HepG2 (cell line): Measurements from ENCODE around the gene ANLN. TPM values are rescaled to one million over a fixed set of nuclear protein-coding genes. Genes with fewer than 3 reads are reported as not detected.

Source experiments
- AGO2 ChIP-seq: fragments of 200-400 bp; formaldehyde crosslinking; optimal IDR thresholded peaks from 2 replicates; pipeline ENCODE3; 2017; ENCODE audit warnings: mild to moderate bottlenecking, low read depth, low read length, moderate library complexity
- HNRNPLL ChIP-seq: fragments of 200-400 bp; formaldehyde crosslinking; IDR thresholded peaks from 2 replicates; pipeline ENCODE4 v1.6.1; 2017; ENCODE audit warnings: mild to moderate bottlenecking, low read depth, low read length; ENCODE audit not compliant: poor library complexity, severe bottlenecking
- KLF16 ChIP-seq, 2 experiments: sonication (generic) in 1 of 2; formaldehyde crosslinking in 1 of 2; IDR thresholded peaks; 2 replicates each; pipeline versions ENCODE4 v1.6.1 to v1.8.0; 2016 to 2023; ENCODE audit warnings: missing genetic modification reagents in 2 of 2, missing compliant biosample characterization in 1 of 2
- RFX3 ChIP-seq: IDR thresholded peaks from 2 replicates; pipeline ENCODE4 v1.6.1; 2016; ENCODE audit warnings: missing biosample characterization, missing genetic modification reagents
- TEAD2 ChIP-seq: sonication (generic); formaldehyde crosslinking; IDR thresholded peaks from 2 replicates; pipeline ENCODE4 v1.9.0; 2021; ENCODE audit warnings: missing genetic modification reagents
- ZBTB21 ChIP-seq: sonication (generic); formaldehyde crosslinking; IDR thresholded peaks from 2 replicates; pipeline ENCODE4 v1.4.0; 2020; ENCODE audit warnings: missing genetic modification reagents
- ZFP36L1 ChIP-seq: sonication (generic); formaldehyde crosslinking; IDR thresholded peaks from 2 replicates; pipeline ENCODE4 v1.8.0; 2022; ENCODE audit warnings: mild to moderate bottlenecking, missing genetic modification reagents, moderate library complexity
- ZNF251 ChIP-seq: sonication (generic); formaldehyde crosslinking; IDR thresholded peaks from 2 replicates; pipeline ENCODE4 v1.9.0; 2021; ENCODE audit warnings: mild to moderate bottlenecking, missing genetic modification reagents
- ZNF253 ChIP-seq: sonication (generic); formaldehyde crosslinking; IDR thresholded peaks from 2 replicates; pipeline ENCODE4 v1.8.0; 2022; ENCODE audit warnings: mild to moderate bottlenecking, missing genetic modification reagents, borderline replicate concordance
- ZNF326 ChIP-seq: sonication (generic); formaldehyde crosslinking; IDR thresholded peaks from 2 replicates; pipeline ENCODE4 v1.4.0; 2020; ENCODE audit warnings: missing genetic modification reagents, borderline replicate concordance
- ZNF724P ChIP-seq: sonication (generic); formaldehyde crosslinking; IDR thresholded peaks from 2 replicates; pipeline ENCODE4 v1.8.0; 2022; ENCODE audit warnings: missing genetic modification reagents, borderline replicate concordance
- polyA plus RNA-seq, 8 experiments: library from polyadenylated mRNA; depleted of rRNA in 3 of 8; stranded (reverse) in 7 of 8; unstranded in 1 of 8; fragments of >200 nt; fragmentation: Illumina TruSeq in 4 of 8; extraction: Trizol in 4 of 8; gene quantifications; 2 replicates each; pipeline versions ENCODE4 v1.2.1 to v1.2.3, GENCODE V29; 2011 to 2016; ENCODE audit warnings: low read depth in 4 of 8, missing spikeins in 1 of 8, mixed read lengths in 1 of 8; ENCODE audit not compliant: insufficient read depth in 1 of 8
- total RNA-seq, 5 experiments: library from RNA; depleted of rRNA; stranded (reverse); fragments of >200 nt; fragmentation: Illumina TruSeq; extraction: Trizol; gene quantifications; 2 replicates each; pipeline ENCODE4 v1.2.3, GENCODE V29; 2016; ENCODE audit warnings: low read depth in 1 of 5
- TF ChIP-seq, protein P1 (sequence below): sonication (generic); formaldehyde crosslinking; IDR thresholded peaks from 2 replicates; pipeline ENCODE4 v1.9.0; 2021; ENCODE audit warnings: mild to moderate bottlenecking, missing genetic modification reagents
- TF ChIP-seq, protein P2 (sequence below): sonication (generic); formaldehyde crosslinking; IDR thresholded peaks from 2 replicates; pipeline ENCODE4 v1.5.0; 2020; ENCODE audit warnings: missing genetic modification reagents
- TF ChIP-seq, protein P3 (sequence below): sonication (generic); formaldehyde crosslinking; IDR thresholded peaks from 2 replicates; pipeline ENCODE4 v1.9.0; 2021; ENCODE audit warnings: missing genetic modification reagents, borderline replicate concordance
- TF ChIP-seq, protein P4 (sequence below): IDR thresholded peaks from 2 replicates; pipeline ENCODE4 v1.6.1; 2016; ENCODE audit warnings: missing compliant biosample characterization, missing genetic modification reagents, borderline replicate concordance

The ANLN gene
- total and polyA plus RNA-seq, 2 of the 13 experiments (the other 11 are each of a cell fraction or from before 2014, with no cell fraction given): 20.0 to 72.0 TPM

DNA sequence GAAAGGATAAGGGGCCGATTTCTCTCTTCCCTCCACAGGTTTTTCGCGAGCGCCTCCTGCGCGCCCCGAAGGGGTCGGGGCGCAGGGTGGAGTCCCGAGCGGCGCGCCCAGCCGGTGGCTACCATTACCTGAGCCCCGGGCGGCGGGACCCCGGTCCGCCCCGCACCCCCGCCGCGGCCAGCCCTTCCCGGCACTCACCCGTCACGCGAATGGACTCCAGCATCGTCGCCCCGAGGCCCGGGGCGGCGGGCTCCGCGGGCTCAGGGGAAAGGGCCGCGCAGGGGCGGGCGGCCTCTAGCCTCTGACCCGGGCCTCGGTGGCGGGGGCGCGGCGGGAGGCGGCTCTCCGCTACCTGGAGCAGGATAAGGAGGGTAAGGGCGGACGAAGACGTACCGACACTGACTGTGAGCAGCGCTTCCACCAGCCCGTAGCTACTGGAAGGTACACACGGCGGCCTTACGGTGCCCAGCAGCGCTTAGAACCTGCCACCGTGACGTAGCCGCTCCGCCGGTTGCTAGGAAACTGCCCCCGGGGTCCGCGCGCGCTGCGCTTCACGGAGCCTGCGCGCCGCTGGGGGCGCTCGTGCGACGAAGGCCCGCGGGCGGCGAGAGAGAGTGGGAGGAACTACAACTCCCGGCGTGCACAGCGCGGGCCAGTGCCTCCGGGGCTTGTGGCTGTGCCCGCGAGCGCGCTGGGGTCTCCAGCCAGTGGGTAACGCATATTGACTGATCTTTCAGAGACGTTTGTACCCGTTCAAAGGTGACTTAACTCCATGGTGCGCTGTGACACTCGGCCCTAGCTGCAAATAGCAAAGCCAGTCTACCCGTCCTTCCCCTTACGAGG lies 22.7 kb upstream of the ANLN start (continued):
- TF ChIP-seq, protein P1, sequence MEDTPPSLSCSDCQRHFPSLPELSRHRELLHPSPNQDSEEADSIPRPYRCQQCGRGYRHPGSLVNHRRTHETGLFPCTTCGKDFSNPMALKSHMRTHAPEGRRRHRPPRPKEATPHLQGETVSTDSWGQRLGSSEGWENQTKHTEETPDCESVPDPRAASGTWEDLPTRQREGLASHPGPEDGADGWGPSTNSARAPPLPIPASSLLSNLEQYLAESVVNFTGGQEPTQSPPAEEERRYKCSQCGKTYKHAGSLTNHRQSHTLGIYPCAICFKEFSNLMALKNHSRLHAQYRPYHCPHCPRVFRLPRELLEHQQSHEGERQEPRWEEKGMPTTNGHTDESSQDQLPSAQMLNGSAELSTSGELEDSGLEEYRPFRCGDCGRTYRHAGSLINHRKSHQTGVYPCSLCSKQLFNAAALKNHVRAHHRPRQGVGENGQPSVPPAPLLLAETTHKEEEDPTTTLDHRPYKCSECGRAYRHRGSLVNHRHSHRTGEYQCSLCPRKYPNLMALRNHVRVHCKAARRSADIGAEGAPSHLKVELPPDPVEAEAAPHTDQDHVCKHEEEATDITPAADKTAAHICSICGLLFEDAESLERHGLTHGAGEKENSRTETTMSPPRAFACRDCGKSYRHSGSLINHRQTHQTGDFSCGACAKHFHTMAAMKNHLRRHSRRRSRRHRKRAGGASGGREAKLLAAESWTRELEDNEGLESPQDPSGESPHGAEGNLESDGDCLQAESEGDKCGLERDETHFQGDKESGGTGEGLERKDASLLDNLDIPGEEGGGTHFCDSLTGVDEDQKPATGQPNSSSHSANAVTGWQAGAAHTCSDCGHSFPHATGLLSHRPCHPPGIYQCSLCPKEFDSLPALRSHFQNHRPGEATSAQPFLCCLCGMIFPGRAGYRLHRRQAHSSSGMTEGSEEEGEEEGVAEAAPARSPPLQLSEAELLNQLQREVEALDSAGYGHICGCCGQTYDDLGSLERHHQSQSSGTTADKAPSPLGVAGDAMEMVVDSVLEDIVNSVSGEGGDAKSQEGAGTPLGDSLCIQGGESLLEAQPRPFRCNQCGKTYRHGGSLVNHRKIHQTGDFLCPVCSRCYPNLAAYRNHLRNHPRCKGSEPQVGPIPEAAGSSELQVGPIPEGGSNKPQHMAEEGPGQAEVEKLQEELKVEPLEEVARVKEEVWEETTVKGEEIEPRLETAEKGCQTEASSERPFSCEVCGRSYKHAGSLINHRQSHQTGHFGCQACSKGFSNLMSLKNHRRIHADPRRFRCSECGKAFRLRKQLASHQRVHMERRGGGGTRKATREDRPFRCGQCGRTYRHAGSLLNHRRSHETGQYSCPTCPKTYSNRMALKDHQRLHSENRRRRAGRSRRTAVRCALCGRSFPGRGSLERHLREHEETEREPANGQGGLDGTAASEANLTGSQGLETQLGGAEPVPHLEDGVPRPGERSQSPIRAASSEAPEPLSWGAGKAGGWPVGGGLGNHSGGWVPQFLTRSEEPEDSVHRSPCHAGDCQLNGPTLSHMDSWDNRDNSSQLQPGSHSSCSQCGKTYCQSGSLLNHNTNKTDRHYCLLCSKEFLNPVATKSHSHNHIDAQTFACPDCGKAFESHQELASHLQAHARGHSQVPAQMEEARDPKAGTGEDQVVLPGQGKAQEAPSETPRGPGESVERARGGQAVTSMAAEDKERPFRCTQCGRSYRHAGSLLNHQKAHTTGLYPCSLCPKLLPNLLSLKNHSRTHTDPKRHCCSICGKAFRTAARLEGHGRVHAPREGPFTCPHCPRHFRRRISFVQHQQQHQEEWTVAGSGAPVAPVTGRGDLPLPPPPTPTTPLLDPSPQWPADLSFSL (CRISPR knock-in tag): no peak
- TF ChIP-seq ZNF724P (CRISPR knock-in tag) (no peak), KLF16 (CRISPR knock-in tag; IDR thresholded peaks at IDR 0.05) (no peak), HNRNPLL (peak; percentile 98), RFX3 (CRISPR knock-in tag) (peak; percentile 78), ZNF251 (CRISPR knock-in tag) (no peak), ZNF326 (CRISPR knock-in tag) (no peak), AGO2 (peak; percentile 49), ZNF253 (CRISPR knock-in tag) (no peak), TEAD2 (CRISPR knock-in tag) (no peak), ZBTB21 (no peak), ZFP36L1 (no peak)
- TF ChIP-seq, protein P2, sequence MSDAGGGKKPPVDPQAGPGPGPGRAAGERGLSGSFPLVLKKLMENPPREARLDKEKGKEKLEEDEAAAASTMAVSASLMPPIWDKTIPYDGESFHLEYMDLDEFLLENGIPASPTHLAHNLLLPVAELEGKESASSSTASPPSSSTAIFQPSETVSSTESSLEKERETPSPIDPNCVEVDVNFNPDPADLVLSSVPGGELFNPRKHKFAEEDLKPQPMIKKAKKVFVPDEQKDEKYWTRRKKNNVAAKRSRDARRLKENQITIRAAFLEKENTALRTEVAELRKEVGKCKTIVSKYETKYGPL (CRISPR knock-in tag): no peak
- TF ChIP-seq, protein P3, sequence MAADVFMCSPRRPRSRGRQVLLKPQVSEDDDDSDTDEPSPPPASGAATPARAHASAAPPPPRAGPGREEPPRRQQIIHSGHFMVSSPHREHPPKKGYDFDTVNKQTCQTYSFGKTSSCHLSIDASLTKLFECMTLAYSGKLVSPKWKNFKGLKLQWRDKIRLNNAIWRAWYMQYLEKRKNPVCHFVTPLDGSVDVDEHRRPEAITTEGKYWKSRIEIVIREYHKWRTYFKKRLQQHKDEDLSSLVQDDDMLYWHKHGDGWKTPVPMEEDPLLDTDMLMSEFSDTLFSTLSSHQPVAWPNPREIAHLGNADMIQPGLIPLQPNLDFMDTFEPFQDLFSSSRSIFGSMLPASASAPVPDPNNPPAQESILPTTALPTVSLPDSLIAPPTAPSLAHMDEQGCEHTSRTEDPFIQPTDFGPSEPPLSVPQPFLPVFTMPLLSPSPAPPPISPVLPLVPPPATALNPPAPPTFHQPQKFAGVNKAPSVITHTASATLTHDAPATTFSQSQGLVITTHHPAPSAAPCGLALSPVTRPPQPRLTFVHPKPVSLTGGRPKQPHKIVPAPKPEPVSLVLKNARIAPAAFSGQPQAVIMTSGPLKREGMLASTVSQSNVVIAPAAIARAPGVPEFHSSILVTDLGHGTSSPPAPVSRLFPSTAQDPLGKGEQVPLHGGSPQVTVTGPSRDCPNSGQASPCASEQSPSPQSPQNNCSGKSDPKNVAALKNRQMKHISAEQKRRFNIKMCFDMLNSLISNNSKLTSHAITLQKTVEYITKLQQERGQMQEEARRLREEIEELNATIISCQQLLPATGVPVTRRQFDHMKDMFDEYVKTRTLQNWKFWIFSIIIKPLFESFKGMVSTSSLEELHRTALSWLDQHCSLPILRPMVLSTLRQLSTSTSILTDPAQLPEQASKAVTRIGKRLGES (CRISPR knock-in tag): no peak
- TF ChIP-seq, protein P4, sequence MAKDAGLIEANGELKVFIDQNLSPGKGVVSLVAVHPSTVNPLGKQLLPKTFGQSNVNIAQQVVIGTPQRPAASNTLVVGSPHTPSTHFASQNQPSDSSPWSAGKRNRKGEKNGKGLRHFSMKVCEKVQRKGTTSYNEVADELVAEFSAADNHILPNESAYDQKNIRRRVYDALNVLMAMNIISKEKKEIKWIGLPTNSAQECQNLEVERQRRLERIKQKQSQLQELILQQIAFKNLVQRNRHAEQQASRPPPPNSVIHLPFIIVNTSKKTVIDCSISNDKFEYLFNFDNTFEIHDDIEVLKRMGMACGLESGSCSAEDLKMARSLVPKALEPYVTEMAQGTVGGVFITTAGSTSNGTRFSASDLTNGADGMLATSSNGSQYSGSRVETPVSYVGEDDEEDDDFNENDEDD (CRISPR knock-in tag): no peak; the same call in 1 of the 2 replicates
